ENCODE data around the gene TRAF7.

DNA sequence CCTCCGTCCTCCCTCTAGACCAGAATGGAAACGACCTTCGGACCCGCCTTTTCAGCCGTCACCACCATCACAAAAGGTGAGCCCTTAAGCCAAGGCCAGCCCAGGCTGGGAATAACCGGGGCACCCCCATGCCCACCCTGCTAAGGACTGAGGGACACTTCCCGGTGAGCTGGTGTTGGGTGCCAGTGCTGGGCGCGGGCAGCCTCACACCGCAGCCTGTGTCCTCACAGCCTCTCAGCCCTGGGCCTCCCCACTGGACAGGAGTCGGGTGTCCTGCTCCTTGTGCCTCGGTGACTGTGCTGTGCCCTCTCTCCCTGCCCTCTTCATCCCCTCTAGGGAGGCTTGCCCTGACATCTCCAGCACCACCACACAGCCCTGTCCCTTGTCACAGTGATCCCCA lies 10.3 kb downstream of the TRAF7 start:
- TF ChIP-seq, protein P1, sequence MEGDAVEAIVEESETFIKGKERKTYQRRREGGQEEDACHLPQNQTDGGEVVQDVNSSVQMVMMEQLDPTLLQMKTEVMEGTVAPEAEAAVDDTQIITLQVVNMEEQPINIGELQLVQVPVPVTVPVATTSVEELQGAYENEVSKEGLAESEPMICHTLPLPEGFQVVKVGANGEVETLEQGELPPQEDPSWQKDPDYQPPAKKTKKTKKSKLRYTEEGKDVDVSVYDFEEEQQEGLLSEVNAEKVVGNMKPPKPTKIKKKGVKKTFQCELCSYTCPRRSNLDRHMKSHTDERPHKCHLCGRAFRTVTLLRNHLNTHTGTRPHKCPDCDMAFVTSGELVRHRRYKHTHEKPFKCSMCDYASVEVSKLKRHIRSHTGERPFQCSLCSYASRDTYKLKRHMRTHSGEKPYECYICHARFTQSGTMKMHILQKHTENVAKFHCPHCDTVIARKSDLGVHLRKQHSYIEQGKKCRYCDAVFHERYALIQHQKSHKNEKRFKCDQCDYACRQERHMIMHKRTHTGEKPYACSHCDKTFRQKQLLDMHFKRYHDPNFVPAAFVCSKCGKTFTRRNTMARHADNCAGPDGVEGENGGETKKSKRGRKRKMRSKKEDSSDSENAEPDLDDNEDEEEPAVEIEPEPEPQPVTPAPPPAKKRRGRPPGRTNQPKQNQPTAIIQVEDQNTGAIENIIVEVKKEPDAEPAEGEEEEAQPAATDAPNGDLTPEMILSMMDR (IDR thresholded peaks at IDR 0.05) = no peak
- no peak for TF ChIP-seq POLR2A (IDR thresholded peaks at IDR 0.05)

Data from Peyer's patch (tissue), 4 donors.